Upper lobe of left lung (tissue), 6 donors: Measurements from ENCODE around the gene ZBTB48. TPM values are rescaled to one million over a fixed set of nuclear protein-coding genes. Genes with fewer than 3 reads are reported as not detected.

Experiments
- ATAC-seq, 2 donors: fragments of 200-7000 bp; cut with Tn5 transposase; one replicate each; pipeline ENCODE4 v1.9.1; 2022; ENCODE audit warnings: mild to moderate bottlenecking in 2 of 2, moderate library complexity in 2 of 2; ENCODE audit not compliant: low FRiP score in 2 of 2
- DNase-seq, 2 donors: peaks; one replicate each; pipeline ENCODE4 v3.0.0-alpha.2; 2019 to 2020
- H3K27ac ChIP-seq, 4 donors: fragments of 200-600 bp; sonication (generic); one replicate each; pipeline ENCODE4 v1.5.1; 2016 to 2019
- H3K27me3 ChIP-seq, 4 donors: fragments of 200-600 bp; sonication (generic); one replicate each; pipeline ENCODE4 v1.5.1; 2017 to 2019
- H3K36me3 ChIP-seq, 4 donors: fragments of 200-600 bp; sonication (generic); one replicate each; pipeline ENCODE4 v1.5.1; 2016 to 2019
- H3K4me1 ChIP-seq, 4 donors: fragments of 200-600 bp; sonication (generic); one replicate each; pipeline ENCODE4 v1.5.1; 2018 to 2019
- H3K4me3 ChIP-seq, 4 donors: fragments of 200-600 bp; sonication (generic); one replicate each; pipeline ENCODE4 v1.5.1; 2017 to 2019; ENCODE audit warnings: mild to moderate bottlenecking in 2 of 4, moderate library complexity in 1 of 4
- H3K9me3 ChIP-seq, 4 donors: fragments of 200-600 bp; sonication (generic); one replicate each; pipeline ENCODE4 v1.5.1; 2018 to 2019
- EP300 ChIP-seq, 4 donors: sonication (generic); formaldehyde crosslinking; IDR thresholded peaks; one replicate each; pipeline ENCODE4 v1.5.1; 2017; ENCODE audit warnings: antibody characterized with exemption in 4 of 4, control low read depth in 2 of 4
- POLR2A ChIP-seq, 4 donors: fragments of 450-650 bp; IDR thresholded peaks; one replicate each; pipeline ENCODE4 v1.5.1; 2016 to 2017; ENCODE audit warnings: antibody characterized with exemption in 4 of 4, mild to moderate bottlenecking in 2 of 4
- POLR2AphosphoS5 ChIP-seq, 2 donors: sonication (generic); formaldehyde crosslinking; IDR thresholded peaks; one replicate each; pipeline ENCODE4 v1.5.1; 2017; ENCODE audit warnings: antibody characterized with exemption in 2 of 2
- WGBS, 2 donors: methylation state at CpG; one replicate each; pipeline ENCODE4 v1.1.5; 2017 to 2018; 5-methylcytosine and 5-hydroxymethylcytosine counted together
- total RNA-seq, 6 donors: library from RNA; depleted of rRNA in 4 of 6; stranded (reverse); fragments of >200 nt in 4 of 6; gene quantifications; one replicate each; pipeline versions ENCODE4 v1.1.0 to v1.2.1, GENCODE V29; 2016 to 2021
- TF ChIP-seq, protein P1 (sequence below), 6 experiments: fragments of 450-650 bp in 4 of 6; fragments of 200-600 bp in 2 of 6; sonication (generic) in 2 of 6; IDR thresholded peaks; one replicate each; pipeline ENCODE4 v1.5.1; 2016 to 2019; ENCODE audit warnings: antibody characterized with exemption in 6 of 6
- donor health status: DM: no; HTN: no; CAD: no; lungs with moderate emphysema.
- donor health status: DM: no; HTN: yes; CAD: no; lungs with severe emphysema.

ZBTB48 gene
- 10 to 100 TPM; 16.2 to 56.6 (median 36.9) TPM for total RNA-seq

GRCh38 chr1:6579374-6580118 is at the start of gene ZBTB48:
Gene ZBTB48 (plus strand): TSS chr1:6579994. CDS start chr1:6580610, 616 bp downstream.
- TF ChIP-seq EP300 (IDR thresholded peaks at IDR 0.05) (peak in 1 of 4 donors; percentile 51), POLR2A (IDR thresholded peaks at IDR 0.05) (peak; percentile 35 to 97 (median 92)), POLR2AphosphoS5 (IDR thresholded peaks at IDR 0.05) (peak; percentile 99)
- TF ChIP-seq, protein P1, sequence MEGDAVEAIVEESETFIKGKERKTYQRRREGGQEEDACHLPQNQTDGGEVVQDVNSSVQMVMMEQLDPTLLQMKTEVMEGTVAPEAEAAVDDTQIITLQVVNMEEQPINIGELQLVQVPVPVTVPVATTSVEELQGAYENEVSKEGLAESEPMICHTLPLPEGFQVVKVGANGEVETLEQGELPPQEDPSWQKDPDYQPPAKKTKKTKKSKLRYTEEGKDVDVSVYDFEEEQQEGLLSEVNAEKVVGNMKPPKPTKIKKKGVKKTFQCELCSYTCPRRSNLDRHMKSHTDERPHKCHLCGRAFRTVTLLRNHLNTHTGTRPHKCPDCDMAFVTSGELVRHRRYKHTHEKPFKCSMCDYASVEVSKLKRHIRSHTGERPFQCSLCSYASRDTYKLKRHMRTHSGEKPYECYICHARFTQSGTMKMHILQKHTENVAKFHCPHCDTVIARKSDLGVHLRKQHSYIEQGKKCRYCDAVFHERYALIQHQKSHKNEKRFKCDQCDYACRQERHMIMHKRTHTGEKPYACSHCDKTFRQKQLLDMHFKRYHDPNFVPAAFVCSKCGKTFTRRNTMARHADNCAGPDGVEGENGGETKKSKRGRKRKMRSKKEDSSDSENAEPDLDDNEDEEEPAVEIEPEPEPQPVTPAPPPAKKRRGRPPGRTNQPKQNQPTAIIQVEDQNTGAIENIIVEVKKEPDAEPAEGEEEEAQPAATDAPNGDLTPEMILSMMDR (IDR thresholded peaks at IDR 0.05): peak in 1 of 6 experiments; percentile 6

DNA sequence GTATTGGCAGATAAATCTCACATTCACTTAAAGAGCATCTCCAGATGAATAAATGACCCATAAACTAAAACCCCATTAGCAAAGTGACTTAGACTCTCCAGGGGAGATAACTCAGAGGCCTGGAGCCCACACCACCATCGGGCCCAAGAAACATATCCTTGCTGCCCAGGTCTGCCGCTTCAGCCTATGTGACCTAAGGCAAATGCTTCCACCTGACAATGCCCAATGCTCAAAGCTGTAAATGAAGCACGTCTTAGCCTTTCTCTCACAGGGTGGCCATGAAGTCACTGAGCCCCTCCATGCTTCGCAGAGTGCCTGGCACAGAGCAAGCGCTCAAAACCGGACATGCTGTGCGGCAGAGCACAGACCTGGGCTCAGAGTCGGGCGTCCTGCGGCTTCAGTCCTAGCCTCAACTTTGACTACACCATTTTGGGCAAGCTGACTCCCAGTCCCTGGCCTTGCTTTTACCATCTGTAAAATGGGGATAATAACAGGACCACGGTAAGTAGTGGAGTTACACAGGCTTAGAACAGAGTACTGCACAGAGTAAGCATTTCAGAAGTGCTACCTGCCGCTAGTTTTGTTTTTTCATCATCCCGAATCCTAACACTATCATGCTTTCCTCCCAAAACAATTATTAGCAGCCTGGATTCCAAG is 49.2 kb upstream of the ZBTB48 start:
- Histone ChIP-seq H3K27ac (no peak overlapping the region), H3K9me3 (no peaks in the 10 kb centered on the region), H3K36me3 (peaks cover 36 to 94% (median 63%) of the 10 kb centered on the region in 4 donors), H3K4me3 (no peak overlapping the region), H3K4me1 (peaks cover 0 to 7% (median 0%) of the 10 kb centered on the region in 4 donors), H3K27me3 (no peaks in the 10 kb centered on the region)
- TF ChIP-seq, protein P1 (IDR thresholded peaks at IDR 0.05): no peak
- TF ChIP-seq EP300 (IDR thresholded peaks at IDR 0.05): no peak
- no peak for TF ChIP-seq POLR2AphosphoS5 (IDR thresholded peaks at IDR 0.05)
- no peak for TF ChIP-seq POLR2A (IDR thresholded peaks at IDR 0.05)
- 98 to 99% methylated on average over 13 of the region's 13 CpGs for WGBS, 2 donors
- no peak for ATAC-seq
- no peak for DNase-seq

More at GRCh38 chr1:6579374-6580118, at the start of gene ZBTB48:
- H3K27ac ChIP-seq: peak within 1 kb of the TSS; percentile 91 to 98 (median 94)
- peaks cover 27 to 37% (median 31%) of the 10 kb centered on the region in 4 donors for H3K4me1 ChIP-seq
- DNase-seq (peak; percentile 99 to 100), ATAC-seq (peak; percentile 97 to 98)
- H3K4me3 ChIP-seq: peak within 1 kb of the TSS; percentile 80 to 97 (median 88)
- no peaks in the 10 kb centered on the region for H3K9me3 ChIP-seq
- 0 to 28% methylated on average over 6 to 26 of the region's 58 CpGs for WGBS, 2 donors
- peaks cover 0 to 6% (median 0%) of the 10 kb centered on the region in 4 donors for H3K36me3 ChIP-seq
- H3K27me3 ChIP-seq: no peaks in the 10 kb centered on the region

GRCh38 chr1:6531996-6532395 is 47.8 kb upstream of the ZBTB48 start:
- TF ChIP-seq POLR2A (IDR thresholded peaks at IDR 0.05): no peak
- TF ChIP-seq, protein P1 (IDR thresholded peaks at IDR 0.05): no peak
- no peak for TF ChIP-seq EP300 (IDR thresholded peaks at IDR 0.05)
- TF ChIP-seq POLR2AphosphoS5 (IDR thresholded peaks at IDR 0.05): no peak
- 94 to 95% methylated on average over 5 of the region's 5 CpGs for WGBS, 2 donors

DNA sequence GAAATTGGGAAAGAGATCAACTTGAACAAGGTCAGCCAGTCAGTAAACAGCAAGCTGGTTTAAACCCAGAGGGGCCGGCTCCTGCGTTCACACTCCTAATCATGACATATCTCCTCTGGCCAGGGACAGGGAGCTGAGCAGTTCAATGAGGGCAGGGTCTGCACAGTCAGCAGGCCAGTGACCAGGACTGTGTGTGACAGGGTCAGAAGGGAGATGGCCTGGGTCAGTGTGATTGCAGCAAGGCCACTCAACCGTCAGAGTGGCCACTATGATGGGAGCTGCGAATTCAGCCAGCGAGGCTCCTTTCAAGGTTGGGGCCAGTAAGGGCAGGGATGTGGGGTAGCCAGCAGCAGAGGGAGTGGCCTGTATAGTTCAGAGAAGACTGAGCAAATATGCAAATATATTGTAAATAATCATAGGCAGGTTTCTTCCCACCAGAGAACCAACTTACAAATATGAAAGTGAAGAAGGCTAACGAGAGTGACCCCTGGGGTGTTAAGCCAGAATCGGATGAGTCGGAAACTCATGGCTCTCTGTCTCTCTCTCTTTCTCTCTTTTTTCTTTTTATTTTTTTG is 45.5 kb upstream of the ZBTB48 start:
- DNase-seq: no peak
- no peak for ATAC-seq
- H3K36me3 ChIP-seq: peaks cover 17 to 71% (median 39%) of the 10 kb centered on the region in 4 donors
- H3K9me3 ChIP-seq: no peaks in the 10 kb centered on the region
- WGBS, 2 donors: 86 to 92% methylated on average over 8 of the region's 8 CpGs
- peaks cover 0 to 7% (median 0%) of the 10 kb centered on the region in 4 donors for H3K4me1 ChIP-seq
- H3K27ac ChIP-seq: no peak overlapping the region
- TF ChIP-seq EP300 (IDR thresholded peaks at IDR 0.05): no peak
- TF ChIP-seq, protein P1 (IDR thresholded peaks at IDR 0.05): no peak
- no peak for TF ChIP-seq POLR2AphosphoS5 (IDR thresholded peaks at IDR 0.05)
- no peak for TF ChIP-seq POLR2A (IDR thresholded peaks at IDR 0.05)
- H3K4me3 ChIP-seq: no peak overlapping the region
- H3K27me3 ChIP-seq: no peaks in the 10 kb centered on the region

More at GRCh38 chr1:6531996-6532395, 47.8 kb upstream of the ZBTB48 start:
- H3K4me1 ChIP-seq: peaks cover 0 to 7% (median 0%) of the 10 kb centered on the region in 4 donors
- peaks cover 26 to 89% (median 53%) of the 10 kb centered on the region in 4 donors for H3K36me3 ChIP-seq
- DNase-seq (no peak), ATAC-seq (no peak)
- no peak overlapping the region for H3K4me3 ChIP-seq
- H3K27ac ChIP-seq: no peak overlapping the region
- no peaks in the 10 kb centered on the region for H3K9me3 ChIP-seq
- H3K27me3 ChIP-seq: no peaks in the 10 kb centered on the region
